ENCODE measurements around the gene IFITM5.

DNA sequence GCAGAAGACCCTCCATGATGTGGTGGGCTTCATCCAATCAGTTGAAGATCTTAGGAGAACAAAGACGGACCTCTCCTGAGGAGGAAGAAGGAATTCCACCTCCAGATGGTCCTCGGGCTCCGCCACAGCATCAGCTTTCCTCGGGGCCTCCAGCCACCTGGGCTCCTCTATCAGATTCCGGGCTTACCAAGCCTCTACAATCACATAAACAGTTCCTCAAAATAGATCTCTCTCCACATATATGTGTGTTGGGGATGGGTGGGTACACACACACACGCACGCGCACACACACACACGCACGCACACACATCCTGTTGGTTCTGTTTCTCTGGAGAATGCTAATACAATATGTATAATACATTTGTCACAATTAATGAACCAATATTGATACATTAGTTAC lies 39.9 kb downstream of the IFITM5 start:
- no peak for TF ChIP-seq EP300 (IDR thresholded peaks at IDR 0.05)
- TF ChIP-seq, protein P1, sequence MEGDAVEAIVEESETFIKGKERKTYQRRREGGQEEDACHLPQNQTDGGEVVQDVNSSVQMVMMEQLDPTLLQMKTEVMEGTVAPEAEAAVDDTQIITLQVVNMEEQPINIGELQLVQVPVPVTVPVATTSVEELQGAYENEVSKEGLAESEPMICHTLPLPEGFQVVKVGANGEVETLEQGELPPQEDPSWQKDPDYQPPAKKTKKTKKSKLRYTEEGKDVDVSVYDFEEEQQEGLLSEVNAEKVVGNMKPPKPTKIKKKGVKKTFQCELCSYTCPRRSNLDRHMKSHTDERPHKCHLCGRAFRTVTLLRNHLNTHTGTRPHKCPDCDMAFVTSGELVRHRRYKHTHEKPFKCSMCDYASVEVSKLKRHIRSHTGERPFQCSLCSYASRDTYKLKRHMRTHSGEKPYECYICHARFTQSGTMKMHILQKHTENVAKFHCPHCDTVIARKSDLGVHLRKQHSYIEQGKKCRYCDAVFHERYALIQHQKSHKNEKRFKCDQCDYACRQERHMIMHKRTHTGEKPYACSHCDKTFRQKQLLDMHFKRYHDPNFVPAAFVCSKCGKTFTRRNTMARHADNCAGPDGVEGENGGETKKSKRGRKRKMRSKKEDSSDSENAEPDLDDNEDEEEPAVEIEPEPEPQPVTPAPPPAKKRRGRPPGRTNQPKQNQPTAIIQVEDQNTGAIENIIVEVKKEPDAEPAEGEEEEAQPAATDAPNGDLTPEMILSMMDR (IDR thresholded peaks at IDR 0.05), result no peak

Measured in ovary (tissue), 3 donors.